Kidney epithelial cell (primary cell): Measurements from ENCODE around the gene SCNN1B. TPM values are rescaled to one million over a fixed set of nuclear protein-coding genes. Genes with fewer than 3 reads are reported as not detected.
A peak's percentile ranks its signal among the peaks of the same experiment; 100 is the strongest.
"Not testable (repeated sequence)": the region's sequence is repeated elsewhere in the genome, so short reads cannot be mapped to it uniquely, and the experiment has no call there.

Source experiments
- DNase-seq: peaks from one replicate; pipeline ENCODE4 v3.0.0-alpha.2; 2010; ENCODE audit warnings: low read depth
- H3K27me3 ChIP-seq: 2 replicates; pipeline ENCODE4 v1.6.0; 2011; ENCODE audit warnings: low read length; ENCODE audit not compliant: control insufficient read depth, insufficient read depth
- H3K36me3 ChIP-seq: 2 replicates; pipeline ENCODE4 v1.5.1; 2011; ENCODE audit warnings: low read length; ENCODE audit not compliant: control insufficient read depth, insufficient read depth
- H3K4me3 ChIP-seq: 2 replicates; pipeline ENCODE4 v1.5.1; 2011; ENCODE audit warnings: low read depth, mild to moderate bottlenecking, control low read depth, low read length
- total RNA-seq: library from RNA; depleted of rRNA; stranded (reverse); fragments of >200 nt; gene quantifications from 2 replicates; pipeline ENCODE4 v1.2.3, GENCODE V29; 2015
- TF ChIP-seq, protein P1 (sequence below): IDR thresholded peaks from 2 replicates; pipeline ENCODE4 v1.5.1; 2011; ENCODE audit warnings: mild to moderate bottlenecking, moderate library complexity, low read length, control low read depth, inconsistent platforms; ENCODE audit not compliant: insufficient read depth, poor library complexity, severe bottlenecking

Gene SCNN1B, protein sequence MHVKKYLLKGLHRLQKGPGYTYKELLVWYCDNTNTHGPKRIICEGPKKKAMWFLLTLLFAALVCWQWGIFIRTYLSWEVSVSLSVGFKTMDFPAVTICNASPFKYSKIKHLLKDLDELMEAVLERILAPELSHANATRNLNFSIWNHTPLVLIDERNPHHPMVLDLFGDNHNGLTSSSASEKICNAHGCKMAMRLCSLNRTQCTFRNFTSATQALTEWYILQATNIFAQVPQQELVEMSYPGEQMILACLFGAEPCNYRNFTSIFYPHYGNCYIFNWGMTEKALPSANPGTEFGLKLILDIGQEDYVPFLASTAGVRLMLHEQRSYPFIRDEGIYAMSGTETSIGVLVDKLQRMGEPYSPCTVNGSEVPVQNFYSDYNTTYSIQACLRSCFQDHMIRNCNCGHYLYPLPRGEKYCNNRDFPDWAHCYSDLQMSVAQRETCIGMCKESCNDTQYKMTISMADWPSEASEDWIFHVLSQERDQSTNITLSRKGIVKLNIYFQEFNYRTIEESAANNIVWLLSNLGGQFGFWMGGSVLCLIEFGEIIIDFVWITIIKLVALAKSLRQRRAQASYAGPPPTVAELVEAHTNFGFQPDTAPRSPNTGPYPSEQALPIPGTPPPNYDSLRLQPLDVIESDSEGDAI
- 0.38 TPM in 1 of 2 replicates, not detected in the other for total RNA-seq

DNA sequence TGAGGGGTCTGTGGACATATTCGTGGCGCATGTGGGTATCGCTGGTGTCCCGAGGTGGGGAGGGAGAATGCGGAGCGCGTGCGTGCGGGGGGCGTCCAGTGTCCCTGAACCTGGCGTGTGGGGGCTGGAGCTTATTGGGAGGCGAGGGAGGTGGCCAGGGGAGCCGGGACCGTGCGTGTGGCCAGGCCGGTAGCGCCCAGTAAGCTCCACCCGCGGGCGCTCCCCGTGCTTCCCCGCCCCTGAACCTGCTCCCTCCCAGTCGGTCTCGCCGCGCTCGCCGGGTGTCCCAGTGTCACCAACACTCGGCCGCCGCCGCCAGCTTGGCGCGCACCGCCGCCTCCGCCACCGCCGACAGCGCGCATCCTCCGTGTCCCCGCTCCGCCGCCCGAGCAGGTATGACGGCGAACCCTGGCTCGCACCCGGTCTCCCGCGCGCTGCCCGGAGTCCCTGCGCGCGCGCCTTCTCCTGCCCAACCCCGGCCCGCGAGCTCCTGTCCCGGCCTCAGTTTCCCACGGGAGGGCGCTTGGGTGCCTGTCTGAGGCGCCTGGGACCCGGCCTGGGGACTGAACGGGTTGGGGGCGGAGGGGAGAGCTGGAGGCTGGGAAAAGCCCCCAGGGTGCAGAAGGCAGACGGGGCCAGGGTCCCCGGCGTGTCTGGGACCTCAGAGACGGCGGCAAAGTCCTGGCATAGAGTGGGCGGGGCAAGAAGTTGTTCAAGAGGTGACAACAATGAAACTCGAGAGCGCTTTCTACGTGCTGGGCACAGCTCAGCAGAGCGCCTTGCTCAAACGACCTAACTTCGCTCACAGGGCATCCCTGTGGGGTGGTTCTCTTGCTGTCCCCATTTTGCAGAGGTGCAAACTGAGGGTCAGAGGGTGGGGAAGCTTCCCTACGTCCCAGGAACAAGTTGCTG, at the start of gene SCNN1B:
Gene SCNN1B (plus strand): TSS at position 258 of the 912 bp plus-strand sequence. CDS start 46,298 bp downstream, outside the sequence.
- TF ChIP-seq, protein P1, sequence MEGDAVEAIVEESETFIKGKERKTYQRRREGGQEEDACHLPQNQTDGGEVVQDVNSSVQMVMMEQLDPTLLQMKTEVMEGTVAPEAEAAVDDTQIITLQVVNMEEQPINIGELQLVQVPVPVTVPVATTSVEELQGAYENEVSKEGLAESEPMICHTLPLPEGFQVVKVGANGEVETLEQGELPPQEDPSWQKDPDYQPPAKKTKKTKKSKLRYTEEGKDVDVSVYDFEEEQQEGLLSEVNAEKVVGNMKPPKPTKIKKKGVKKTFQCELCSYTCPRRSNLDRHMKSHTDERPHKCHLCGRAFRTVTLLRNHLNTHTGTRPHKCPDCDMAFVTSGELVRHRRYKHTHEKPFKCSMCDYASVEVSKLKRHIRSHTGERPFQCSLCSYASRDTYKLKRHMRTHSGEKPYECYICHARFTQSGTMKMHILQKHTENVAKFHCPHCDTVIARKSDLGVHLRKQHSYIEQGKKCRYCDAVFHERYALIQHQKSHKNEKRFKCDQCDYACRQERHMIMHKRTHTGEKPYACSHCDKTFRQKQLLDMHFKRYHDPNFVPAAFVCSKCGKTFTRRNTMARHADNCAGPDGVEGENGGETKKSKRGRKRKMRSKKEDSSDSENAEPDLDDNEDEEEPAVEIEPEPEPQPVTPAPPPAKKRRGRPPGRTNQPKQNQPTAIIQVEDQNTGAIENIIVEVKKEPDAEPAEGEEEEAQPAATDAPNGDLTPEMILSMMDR = no peak
- no peak for DNase-seq
- Histone ChIP-seq H3K36me3 (no peaks in the 10 kb centered on the region), H3K27me3 (peaks cover 22% of the 10 kb centered on the region), H3K4me3 (no peak within 1 kb of the TSS)

DNA sequence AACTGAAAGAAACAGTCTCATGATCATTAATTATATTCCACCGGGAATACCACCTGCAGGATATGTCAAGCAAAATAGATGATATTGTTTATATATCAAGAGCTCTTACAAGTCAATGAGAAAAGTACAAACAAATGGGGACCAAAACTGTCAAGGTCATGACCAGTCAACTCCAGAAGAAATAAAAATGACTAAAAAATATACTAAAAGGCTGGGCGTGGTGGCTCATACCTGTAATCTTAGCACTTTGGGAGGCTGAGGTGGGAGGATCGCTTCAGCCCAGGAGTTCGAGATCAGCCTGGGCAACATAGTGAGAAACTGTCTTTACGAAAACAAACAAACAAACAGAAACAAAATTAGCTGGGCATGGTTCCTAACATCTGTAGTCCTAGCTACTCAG, 49.8 kb upstream of the SCNN1B start:
- H3K4me3 ChIP-seq = no peak overlapping the region
- TF ChIP-seq, protein P1 = no peak
- no peaks in the 10 kb centered on the region for H3K36me3 ChIP-seq
- H3K27me3 ChIP-seq = no peaks in the 10 kb centered on the region
- DNase-seq = no peak

DNA sequence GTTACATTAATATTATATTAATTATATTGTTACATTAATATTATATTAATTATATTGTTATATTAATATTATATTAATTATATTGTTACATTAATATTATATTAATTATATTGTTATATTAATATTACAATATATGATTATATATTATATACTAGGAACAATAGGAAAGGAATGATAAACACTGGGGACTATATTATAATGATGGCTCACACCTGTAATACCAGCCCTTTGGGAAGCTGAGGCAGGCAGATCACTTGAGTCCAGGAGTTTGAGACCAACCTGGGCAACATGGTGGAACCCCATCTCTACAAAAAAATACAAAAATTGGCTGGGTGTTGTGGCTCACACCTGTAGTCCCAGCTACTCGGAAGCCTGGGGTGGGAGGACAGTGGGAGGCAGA, 48.5 kb upstream of the SCNN1B start:
- not testable (repeated sequence) for H3K27me3 ChIP-seq, H3K4me3 ChIP-seq, DNase-seq, H3K36me3 ChIP-seq

DNA sequence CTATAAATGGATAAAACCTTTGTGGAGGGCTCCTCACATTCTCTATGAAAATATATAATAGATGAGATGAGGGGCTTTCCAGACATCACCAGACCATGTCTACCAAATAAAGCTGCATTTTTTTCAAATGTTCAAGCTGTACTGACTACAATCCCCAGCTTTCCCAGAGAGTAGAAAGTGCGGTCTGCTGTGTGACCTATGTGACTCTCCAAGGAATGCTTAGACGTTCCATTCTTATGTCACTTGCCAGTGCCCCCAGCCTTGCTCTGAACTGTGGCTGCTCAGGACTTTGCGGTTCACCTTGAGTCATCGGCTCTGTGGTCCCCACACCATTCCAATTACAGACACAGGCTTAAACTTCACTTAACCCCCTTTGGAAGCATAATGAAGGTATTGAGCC, 47.8 kb upstream of the SCNN1B start:
- peak; percentile 62 for DNase-seq
- Histone ChIP-seq H3K36me3 (no peaks in the 10 kb centered on the region), H3K27me3 (no peaks in the 10 kb centered on the region), H3K4me3 (no peak overlapping the region)
- TF ChIP-seq, protein P1 = no peak

DNA sequence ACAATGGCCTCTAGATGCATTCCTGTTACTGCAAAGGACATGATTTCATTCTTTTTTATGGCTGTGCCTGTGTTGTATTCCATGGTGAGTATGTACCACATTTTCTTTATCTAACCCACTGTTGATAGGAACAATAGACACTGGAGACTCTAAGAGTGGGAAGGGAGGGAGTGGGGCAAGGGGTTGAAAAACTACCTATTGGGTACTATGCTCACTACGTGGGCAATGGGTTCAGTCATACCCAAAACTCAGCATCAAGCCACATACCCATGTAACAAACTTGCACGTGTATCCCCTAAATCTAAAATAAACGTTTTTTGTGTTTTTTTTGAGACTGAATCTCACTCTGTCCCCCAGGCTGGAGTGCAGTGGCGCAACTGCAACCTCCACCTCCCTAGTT, 47.1 kb upstream of the SCNN1B start:
- Histone ChIP-seq H3K36me3 (no peaks in the 10 kb centered on the region), H3K4me3 (no peak overlapping the region), H3K27me3 (no peaks in the 10 kb centered on the region)
- no peak for DNase-seq
- TF ChIP-seq, protein P1 = no peak

DNA sequence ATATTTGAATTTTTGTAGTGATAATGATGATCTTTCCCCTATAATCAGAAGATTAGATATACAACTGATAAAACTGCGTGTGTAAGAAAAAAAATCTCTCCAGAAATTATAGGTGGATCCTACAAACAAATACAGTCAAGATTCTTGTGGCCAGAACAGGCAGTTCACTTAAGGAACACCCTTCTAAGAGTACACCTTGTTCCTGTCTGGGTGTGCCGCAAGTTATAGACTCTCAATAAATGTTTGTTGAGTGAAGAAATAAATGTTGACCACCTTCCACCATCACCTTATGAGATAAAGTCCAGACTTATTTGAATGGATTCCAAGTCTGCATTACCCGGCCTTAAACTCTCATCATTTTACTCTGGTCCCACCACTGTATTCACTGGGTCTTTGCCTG, 45.7 kb upstream of the SCNN1B start:
- Histone ChIP-seq H3K36me3 (no peaks in the 10 kb centered on the region), H3K27me3 (no peaks in the 10 kb centered on the region), H3K4me3 (no peak overlapping the region)
- TF ChIP-seq, protein P1 = no peak
- no peak for DNase-seq
